Measurements from ENCODE around the gene CDH23.

CDH23 gene

GRCh38 chr10:71659737-71660136 lies 263.0 kb downstream of the CDH23 start:
- Histone ChIP-seq H3K36me3 (ENCODE audit: control insufficient read depth in 1 of 2, insufficient read depth in 2 of 2, low read length in 2 of 2) (no peaks in the 10 kb centered on the region), H2BK5ac (ENCODE audit: low read depth, low read length, poor library complexity) (no peak overlapping the region), H3K27me3 (ENCODE audit: insufficient read depth, low read length) (peaks cover 4% of the 10 kb centered on the region), H2BK120ac (ENCODE audit: insufficient read depth, low read length, poor library complexity) (no peak overlapping the region), H3K4ac (ENCODE audit: low read depth, low read length) (no peak overlapping the region), H3K27ac (ENCODE audit: low read depth, low read length) (no peak overlapping the region), H2BK12ac (ENCODE audit: low read length) (no peak overlapping the region), H3K4me1 (ENCODE audit: control insufficient read depth in 1 of 2, insufficient read depth in 2 of 2, low read length in 2 of 2) (peaks cover 3% of the 10 kb centered on the region in 2 experiments), H3K18ac (ENCODE audit: low read length) (no peak overlapping the region), H2AK5ac (ENCODE audit: low read length) (no peak overlapping the region), H3K9ac (ENCODE audit: low read length) (no peak overlapping the region), H3K14ac (ENCODE audit: low read length) (no peak overlapping the region), H4K91ac (ENCODE audit: low read depth, low read length) (no peak overlapping the region), H3K79me1 (ENCODE audit: low read length) (no peaks in the 10 kb centered on the region), H3K9me3 (ENCODE audit: insufficient read depth, low read depth, low read length) (peaks cover 1% of the 10 kb centered on the region), H3K4me3 (ENCODE audit: low read depth, low read length) (no peak overlapping the region), H4K12ac (ENCODE audit: low read depth, low read length) (no peak overlapping the region), H3K79me2 (ENCODE audit: control insufficient read depth, insufficient read depth, low read length, poor library complexity) (no peaks in the 10 kb centered on the region), H3K4me2 (ENCODE audit: low read length) (no peak overlapping the region), H4K8ac (ENCODE audit: low read depth, low read length) (no peak overlapping the region), H3K23ac (ENCODE audit: low read length) (no peak overlapping the region), H2AFZ (ENCODE audit: insufficient read depth, low read length, poor library complexity) (no peak overlapping the region)
- WGBS (ENCODE audit: extremely low coverage, insufficient coverage, insufficient read length): no CpG with 5 or more reads among the region's 10 CpGs
- DNase-seq: no peak

DNA sequence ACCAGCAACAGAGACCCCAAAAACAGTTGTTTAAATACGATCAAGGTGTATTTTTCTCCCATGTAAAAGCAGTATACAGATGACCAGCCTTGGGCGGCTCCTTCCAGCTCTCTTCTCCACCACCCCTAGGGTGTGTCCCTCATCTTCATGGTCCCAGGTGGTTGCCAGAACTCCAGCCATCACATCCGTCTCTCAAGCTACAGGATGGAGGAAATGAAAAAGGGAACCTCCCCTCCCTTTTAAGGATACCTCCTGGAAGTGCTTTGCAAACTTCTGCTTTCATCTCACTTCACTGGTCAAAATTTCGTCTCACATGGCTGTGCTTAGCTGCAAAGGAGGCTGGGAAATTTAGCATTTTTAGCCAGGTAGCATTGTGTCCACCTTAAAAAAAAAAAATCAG lies 263.6 kb downstream of the CDH23 start:
- Histone ChIP-seq H2AK5ac (ENCODE audit: low read length) (no peak overlapping the region), H3K9me3 (ENCODE audit: insufficient read depth, low read depth, low read length) (peaks cover 1% of the 10 kb centered on the region), H3K4me1 (ENCODE audit: control insufficient read depth in 1 of 2, insufficient read depth in 2 of 2, low read length in 2 of 2) (peaks cover 3% of the 10 kb centered on the region in 2 experiments), H3K9ac (ENCODE audit: low read length) (no peak overlapping the region), H3K23ac (ENCODE audit: low read length) (no peak overlapping the region), H3K4ac (ENCODE audit: low read depth, low read length) (no peak overlapping the region), H4K12ac (ENCODE audit: low read depth, low read length) (no peak overlapping the region), H3K14ac (ENCODE audit: low read length) (no peak overlapping the region), H2AFZ (ENCODE audit: insufficient read depth, low read length, poor library complexity) (no peak overlapping the region), H3K4me3 (ENCODE audit: low read depth, low read length) (no peak overlapping the region), H4K91ac (ENCODE audit: low read depth, low read length) (no peak overlapping the region), H3K27ac (ENCODE audit: low read depth, low read length) (no peak overlapping the region), H3K18ac (ENCODE audit: low read length) (no peak overlapping the region), H3K79me1 (ENCODE audit: low read length) (no peaks in the 10 kb centered on the region), H3K4me2 (ENCODE audit: low read length) (no peak overlapping the region), H3K27me3 (ENCODE audit: insufficient read depth, low read length) (peaks cover 4% of the 10 kb centered on the region), H3K79me2 (ENCODE audit: control insufficient read depth, insufficient read depth, low read length, poor library complexity) (no peaks in the 10 kb centered on the region), H3K36me3 (ENCODE audit: control insufficient read depth in 1 of 2, insufficient read depth in 2 of 2, low read length in 2 of 2) (no peaks in the 10 kb centered on the region), H4K8ac (ENCODE audit: low read depth, low read length) (no peak overlapping the region), H2BK5ac (ENCODE audit: low read depth, low read length, poor library complexity) (no peak overlapping the region), H2BK120ac (ENCODE audit: insufficient read depth, low read length, poor library complexity) (no peak overlapping the region), H2BK12ac (ENCODE audit: low read length) (no peak overlapping the region)
- WGBS (ENCODE audit: extremely low coverage, insufficient coverage, insufficient read length): no CpG with 5 or more reads among the region's 4 CpGs
- no peak for DNase-seq

DNA sequence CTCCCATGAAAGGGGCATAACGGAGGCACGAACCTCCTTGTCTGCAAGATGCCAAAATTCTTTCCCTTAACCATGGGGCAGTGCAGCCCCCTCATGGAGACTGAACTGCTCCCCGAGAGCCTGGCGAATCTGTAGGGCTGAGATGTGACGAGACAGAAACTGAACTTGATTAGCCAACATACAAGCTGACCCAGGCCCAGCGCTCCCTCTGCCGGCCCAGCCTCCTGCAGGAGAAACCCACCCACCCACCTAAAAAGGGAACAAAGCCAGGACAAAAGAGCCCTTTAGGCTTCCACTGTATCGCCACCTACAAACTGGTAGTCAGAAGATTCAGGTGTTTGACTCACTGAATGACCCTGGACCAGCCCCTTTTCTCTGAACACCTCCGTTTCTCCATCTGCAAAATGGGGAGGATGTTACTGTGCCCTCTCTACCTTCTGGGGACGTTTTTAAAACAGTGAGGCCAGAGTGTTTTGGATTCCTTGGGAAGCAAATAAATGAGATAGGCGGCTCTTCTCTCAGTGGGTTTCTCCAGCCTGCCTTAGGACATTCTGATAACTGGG lies 264.4 kb downstream of the CDH23 start:
- Histone ChIP-seq H3K9me3 (ENCODE audit: insufficient read depth, low read depth, low read length) (peaks cover 1% of the 10 kb centered on the region), H2AK5ac (ENCODE audit: low read length) (no peak overlapping the region)

GRCh38 chr10:71661779-71662336 lies 265.1 kb downstream of the CDH23 start:
- Histone ChIP-seq H2BK120ac (ENCODE audit: insufficient read depth, low read length, poor library complexity) (no peak overlapping the region), H3K79me1 (ENCODE audit: low read length) (no peaks in the 10 kb centered on the region), H2AK5ac (ENCODE audit: low read length) (no peak overlapping the region), H3K36me3 (ENCODE audit: control insufficient read depth in 1 of 2, insufficient read depth in 2 of 2, low read length in 2 of 2) (no peaks in the 10 kb centered on the region), H3K9me3 (ENCODE audit: insufficient read depth, low read depth, low read length) (peaks cover 1% of the 10 kb centered on the region), H3K4me2 (ENCODE audit: low read length) (no peak overlapping the region), H4K8ac (ENCODE audit: low read depth, low read length) (no peak overlapping the region), H4K12ac (ENCODE audit: low read depth, low read length) (no peak overlapping the region), H3K18ac (ENCODE audit: low read length) (no peak overlapping the region), H3K23ac (ENCODE audit: low read length) (no peak overlapping the region), H3K4me1 (ENCODE audit: control insufficient read depth in 1 of 2, insufficient read depth in 2 of 2, low read length in 2 of 2) (peaks cover 3% of the 10 kb centered on the region in 2 experiments), H3K79me2 (ENCODE audit: control insufficient read depth, insufficient read depth, low read length, poor library complexity) (no peaks in the 10 kb centered on the region), H3K9ac (ENCODE audit: low read length) (no peak overlapping the region), H4K91ac (ENCODE audit: low read depth, low read length) (no peak overlapping the region), H3K27me3 (ENCODE audit: insufficient read depth, low read length) (peaks cover 4% of the 10 kb centered on the region), H3K4me3 (ENCODE audit: low read depth, low read length) (no peak overlapping the region), H2AFZ (ENCODE audit: insufficient read depth, low read length, poor library complexity) (no peak overlapping the region), H2BK12ac (ENCODE audit: low read length) (no peak overlapping the region), H3K14ac (ENCODE audit: low read length) (no peak overlapping the region), H2BK5ac (ENCODE audit: low read depth, low read length, poor library complexity) (no peak overlapping the region), H3K27ac (ENCODE audit: low read depth, low read length) (no peak overlapping the region), H3K4ac (ENCODE audit: low read depth, low read length) (no peak overlapping the region)
- DNase-seq: no peak
- no CpG with 5 or more reads among the region's 28 CpGs for WGBS (ENCODE audit: extremely low coverage, insufficient coverage, insufficient read length)

More for the DNA sequence above, 264.4 kb downstream of the CDH23 start:
- Histone ChIP-seq H3K9ac (ENCODE audit: low read length) (no peak overlapping the region), H4K12ac (ENCODE audit: low read depth, low read length) (no peak overlapping the region), H3K18ac (ENCODE audit: low read length) (no peak overlapping the region), H3K27ac (ENCODE audit: low read depth, low read length) (no peak overlapping the region), H4K8ac (ENCODE audit: low read depth, low read length) (no peak overlapping the region), H3K27me3 (ENCODE audit: insufficient read depth, low read length) (peaks cover 4% of the 10 kb centered on the region), H3K4me3 (ENCODE audit: low read depth, low read length) (no peak overlapping the region), H3K79me2 (ENCODE audit: control insufficient read depth, insufficient read depth, low read length, poor library complexity) (no peaks in the 10 kb centered on the region), H3K4me2 (ENCODE audit: low read length) (no peak overlapping the region), H2AFZ (ENCODE audit: insufficient read depth, low read length, poor library complexity) (no peak overlapping the region), H3K14ac (ENCODE audit: low read length) (no peak overlapping the region), H2BK12ac (ENCODE audit: low read length) (no peak overlapping the region), H4K91ac (ENCODE audit: low read depth, low read length) (no peak overlapping the region), H2BK5ac (ENCODE audit: low read depth, low read length, poor library complexity) (no peak overlapping the region), H2BK120ac (ENCODE audit: insufficient read depth, low read length, poor library complexity) (no peak overlapping the region), H3K4ac (ENCODE audit: low read depth, low read length) (no peak overlapping the region), H3K79me1 (ENCODE audit: low read length) (no peaks in the 10 kb centered on the region), H3K4me1 (ENCODE audit: control insufficient read depth in 1 of 2, insufficient read depth in 2 of 2, low read length in 2 of 2) (peaks cover 3% of the 10 kb centered on the region in 2 experiments), H3K36me3 (ENCODE audit: control insufficient read depth in 1 of 2, insufficient read depth in 2 of 2, low read length in 2 of 2) (no peaks in the 10 kb centered on the region), H3K23ac (ENCODE audit: low read length) (no peak overlapping the region)
- no CpG with 5 or more reads among the region's 11 CpGs for WGBS (ENCODE audit: extremely low coverage, insufficient coverage, insufficient read length)
- DNase-seq: no peak
